HG02571 (cell line): ENCODE results near the gene USP34.
"Not testable (repeated sequence)": the region's sequence is repeated elsewhere in the genome, so short reads cannot be mapped to it uniquely, and the experiment has no call there.

ENCODE experiments used
- ATAC-seq: cut with Tn5 transposase; IDR thresholded peaks from one replicate; pipeline ENCODE4 v1.9.1; 2021; ENCODE audit warnings: mild to moderate bottlenecking, moderate library complexity; ENCODE audit not compliant: unreplicated experiment

USP34 gene

DNA sequence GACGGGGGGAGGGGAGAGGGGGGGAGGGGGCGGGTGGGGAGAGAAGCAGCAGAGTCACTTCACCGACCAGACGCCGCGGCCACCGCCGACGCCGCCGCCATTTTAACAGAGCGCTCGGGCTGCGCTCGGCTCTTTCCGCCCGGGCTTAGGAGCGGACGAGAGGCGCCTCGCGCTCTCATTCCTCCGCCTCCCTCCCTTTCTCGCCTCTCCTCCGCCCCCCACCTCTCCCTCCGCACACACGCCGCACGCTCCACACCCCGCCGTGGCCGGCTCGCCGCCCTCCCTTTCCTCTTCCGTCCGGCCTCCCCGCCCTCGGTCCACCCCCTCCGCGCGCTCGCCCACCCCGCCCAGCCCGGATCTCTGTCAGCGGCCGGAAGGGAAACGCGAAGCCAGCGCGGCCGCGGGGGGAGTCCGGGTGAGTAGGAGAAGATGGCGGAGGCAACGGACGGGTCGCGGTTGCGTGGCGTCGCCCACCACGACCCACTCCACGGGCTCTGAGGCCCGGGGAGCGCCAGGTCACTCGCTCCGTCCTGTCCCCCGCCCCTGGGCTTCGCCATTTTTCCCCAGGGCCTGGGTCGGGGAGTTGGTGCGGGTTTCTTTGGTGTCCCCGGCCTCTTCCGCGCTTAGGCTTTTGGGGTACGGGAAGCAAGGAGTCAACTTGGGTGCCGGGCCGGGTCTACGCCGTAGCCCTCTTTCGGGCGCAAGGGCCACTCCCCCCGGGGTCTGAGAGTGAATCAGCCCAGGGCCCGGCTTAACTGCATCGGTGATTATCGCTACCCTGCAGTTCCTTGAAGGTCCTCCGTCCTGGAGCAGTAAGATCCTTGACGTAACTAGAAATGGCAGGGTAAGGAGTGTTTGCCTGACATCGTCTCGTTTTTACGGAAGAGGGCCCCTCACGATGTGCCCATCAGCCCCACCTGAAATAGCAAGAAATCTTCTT is at the start of gene USP34:
TSS of gene USP34 (minus strand) at position 123 of the 940 bp plus-strand sequence. CDS start 395 bp downstream, outside the sequence.
- peak; percentile 77 for ATAC-seq

DNA sequence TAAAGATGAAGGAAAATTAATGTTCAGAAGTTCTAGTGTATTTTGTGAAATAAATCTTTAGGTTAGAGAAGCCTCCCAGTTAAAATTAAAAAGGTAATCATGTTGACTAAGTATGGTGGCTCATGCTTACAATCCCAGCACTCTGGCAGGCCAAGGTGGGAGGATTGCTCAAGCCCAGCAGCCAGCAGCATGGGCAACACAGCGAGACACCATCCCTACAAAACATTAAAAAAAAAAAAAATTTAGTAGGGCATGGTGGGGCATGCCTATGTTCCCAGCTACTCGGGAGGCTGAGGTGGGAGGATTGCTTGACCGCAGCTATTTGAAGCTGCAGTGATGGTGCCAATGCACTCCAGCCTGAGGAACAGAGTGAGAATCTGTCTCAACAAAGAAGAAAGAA is 49.4 kb upstream of the USP34 start:
- ATAC-seq: no peak

DNA sequence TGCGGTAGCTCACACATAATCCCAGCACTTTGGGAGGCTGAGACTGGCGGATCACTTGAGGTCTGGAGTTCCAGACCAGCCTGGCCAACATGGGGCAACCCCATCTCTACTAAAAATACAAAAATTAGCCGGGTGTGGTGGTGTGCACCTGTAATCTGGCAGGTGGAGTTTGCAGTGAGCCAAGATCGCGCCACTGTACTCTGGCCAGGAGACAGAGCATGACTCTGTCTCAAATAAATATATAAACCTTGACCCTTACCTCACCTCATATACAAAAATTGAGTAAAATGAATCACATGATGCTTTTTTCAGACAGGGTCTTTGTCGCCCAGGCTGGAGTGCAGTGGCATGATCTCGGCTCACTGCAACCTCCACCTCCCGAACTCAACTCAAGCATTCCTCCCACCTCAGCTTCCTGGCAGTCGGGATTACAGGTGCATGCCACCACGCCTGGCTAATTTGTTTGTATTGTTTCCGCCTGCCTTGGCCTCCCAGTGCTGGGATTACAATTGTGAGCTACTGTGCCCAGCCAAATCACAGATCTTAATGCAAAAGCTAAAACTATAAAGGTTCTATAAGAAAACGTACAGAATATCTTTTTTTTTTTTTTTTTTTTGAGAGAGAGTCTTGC is 42.0 kb upstream of the USP34 start:
- ATAC-seq: no peak

GRCh38 chr2:61510674-61511671 is 40.1 kb upstream of the USP34 start:
- no peak for ATAC-seq

DNA sequence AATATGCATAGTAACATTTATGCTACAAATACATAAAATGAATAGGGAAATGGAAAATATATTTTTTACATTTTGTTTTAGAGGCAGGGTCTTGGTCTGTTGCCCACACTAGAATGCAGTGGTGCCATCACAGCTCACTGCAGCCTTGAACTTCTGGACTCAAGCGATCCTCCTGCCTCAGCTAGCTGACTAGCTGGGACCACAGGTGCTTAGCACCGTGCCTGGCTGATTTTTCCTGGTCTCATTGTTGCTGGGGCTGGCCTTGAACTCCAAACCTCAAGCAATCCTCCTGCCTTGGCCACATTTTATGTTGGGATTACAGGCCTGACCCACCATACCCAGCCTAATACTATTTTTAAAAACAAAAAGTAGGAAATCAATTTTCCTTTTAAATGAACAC is 34.1 kb upstream of the USP34 start:
- no peak for ATAC-seq

- ATAC-seq: no peak
These were observed 28.2 kb upstream of the USP34 start for GRCh38 chr2:61499060-61499459.

- no peak for ATAC-seq
These were observed 22.6 kb upstream of the USP34 start for GRCh38 chr2:61493523-61493942.

GRCh38 chr2:61492476-61492875 is 21.6 kb upstream of the USP34 start:
- ATAC-seq: no peak

DNA sequence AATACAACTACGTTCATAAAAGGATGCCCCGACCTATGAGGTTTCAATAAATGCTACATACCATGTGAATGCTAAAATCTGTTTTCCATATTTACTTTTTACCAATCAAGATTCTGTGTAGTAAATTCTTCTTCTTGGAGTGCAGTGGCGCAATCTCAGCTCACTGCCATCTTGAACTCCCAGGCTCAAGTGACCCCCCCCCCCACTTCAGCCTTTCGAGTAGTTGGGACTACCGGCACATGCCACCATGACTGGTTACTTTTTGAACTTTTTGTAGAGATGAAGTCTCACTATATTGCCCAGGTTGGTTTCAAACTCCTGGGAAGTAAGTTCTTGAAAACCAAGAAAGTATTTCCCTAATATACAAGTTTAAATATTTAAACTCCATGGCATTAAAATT is 14.4 kb upstream of the USP34 start:
- no peak for ATAC-seq

DNA sequence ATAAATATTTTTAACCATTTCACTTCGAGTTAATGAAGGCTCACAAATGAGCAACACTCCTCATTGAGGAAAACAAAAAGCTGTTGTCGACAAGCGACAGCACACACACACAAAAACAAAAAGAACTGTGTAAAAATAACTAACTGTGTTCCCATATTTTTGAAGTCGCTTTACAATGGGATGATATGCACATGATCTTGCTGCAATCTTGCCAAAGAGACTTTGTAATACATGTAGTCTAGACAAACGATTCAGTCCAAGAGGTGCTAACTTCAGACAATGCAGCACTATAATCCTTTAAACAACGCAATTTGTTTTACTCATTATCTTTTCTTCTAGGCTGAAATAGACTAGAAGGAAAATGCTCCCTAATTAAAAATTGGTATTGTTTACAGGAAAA is 7.2 kb upstream of the USP34 start:
- no peak for ATAC-seq

GRCh38 chr2:61476929-61477589 is 6.2 kb upstream of the USP34 start:
- not testable (repeated sequence) for ATAC-seq

GRCh38 chr2:61471905-61472805 is 1.3 kb upstream of the USP34 start:
- no peak for ATAC-seq

- ATAC-seq: peak; percentile 25
These were observed 550 bp downstream of the USP34 start for GRCh38 chr2:61470122-61470951.

GRCh38 chr2:61469424-61470121 is 1.3 kb downstream of the USP34 start:
- no peak for ATAC-seq

- ATAC-seq: not testable (repeated sequence)
These were observed 2.7 kb downstream of the USP34 start for GRCh38 chr2:61468231-61468630.

DNA sequence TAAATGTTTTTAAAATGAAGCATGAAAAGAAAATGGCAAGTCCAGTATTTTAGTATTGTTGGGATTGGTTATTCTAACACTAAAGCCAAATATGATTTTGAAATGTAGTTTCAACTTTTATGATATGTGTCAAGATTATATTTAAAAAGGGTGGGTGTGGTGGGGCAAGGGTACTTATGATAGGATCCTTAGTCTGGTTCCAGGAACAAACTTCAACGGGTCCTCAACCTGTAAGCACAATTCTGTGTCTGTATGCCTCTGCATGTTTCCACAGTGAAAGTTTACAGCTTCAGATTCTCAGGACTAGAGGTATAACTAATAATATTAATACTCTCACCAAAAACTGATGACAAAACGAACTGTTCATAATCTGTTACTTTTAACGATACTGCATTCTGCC is 5.8 kb downstream of the USP34 start:
- ATAC-seq: no peak

DNA sequence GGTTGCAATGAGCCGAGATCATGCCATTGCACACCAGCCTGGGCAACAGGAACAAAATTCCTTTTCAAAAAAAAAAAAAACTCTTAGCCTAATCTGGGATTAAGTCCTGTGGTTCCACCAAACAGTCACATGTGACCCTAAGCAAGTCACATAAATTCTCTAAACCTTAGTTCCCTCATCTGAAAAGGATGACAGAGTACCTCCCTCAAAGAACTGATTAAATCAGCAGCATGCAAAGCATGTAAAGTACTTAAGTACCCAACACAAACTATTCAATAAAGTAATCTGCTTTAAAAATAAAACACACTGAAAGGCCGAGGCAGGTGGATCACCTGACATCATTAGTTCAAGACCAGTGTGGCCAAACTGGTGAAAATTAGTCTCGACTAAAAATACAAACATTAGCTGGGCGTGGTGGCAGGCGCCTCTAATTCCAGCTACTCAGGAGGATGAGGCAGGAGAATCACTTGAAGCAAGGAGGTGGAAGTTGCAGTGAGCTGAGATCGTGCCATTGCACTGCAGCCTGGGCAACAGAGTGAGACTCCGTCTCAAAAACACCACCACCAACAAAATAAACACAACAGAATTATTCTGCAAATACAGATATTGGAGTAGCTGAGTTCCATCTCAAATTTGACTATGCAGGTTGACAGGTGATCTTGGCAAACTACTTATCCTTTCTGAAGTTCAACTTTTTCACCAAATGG is 7.0 kb downstream of the USP34 start:
- no peak for ATAC-seq
